ENCODE measurements around the gene MACROD1. TPM values are rescaled to one million over a fixed set of nuclear protein-coding genes. Genes with fewer than 3 reads are reported as not detected.

The MACROD1 gene
- polyA plus RNA-seq, 4 donors: 13.1 to 137 (median 17.8) TPM

DNA sequence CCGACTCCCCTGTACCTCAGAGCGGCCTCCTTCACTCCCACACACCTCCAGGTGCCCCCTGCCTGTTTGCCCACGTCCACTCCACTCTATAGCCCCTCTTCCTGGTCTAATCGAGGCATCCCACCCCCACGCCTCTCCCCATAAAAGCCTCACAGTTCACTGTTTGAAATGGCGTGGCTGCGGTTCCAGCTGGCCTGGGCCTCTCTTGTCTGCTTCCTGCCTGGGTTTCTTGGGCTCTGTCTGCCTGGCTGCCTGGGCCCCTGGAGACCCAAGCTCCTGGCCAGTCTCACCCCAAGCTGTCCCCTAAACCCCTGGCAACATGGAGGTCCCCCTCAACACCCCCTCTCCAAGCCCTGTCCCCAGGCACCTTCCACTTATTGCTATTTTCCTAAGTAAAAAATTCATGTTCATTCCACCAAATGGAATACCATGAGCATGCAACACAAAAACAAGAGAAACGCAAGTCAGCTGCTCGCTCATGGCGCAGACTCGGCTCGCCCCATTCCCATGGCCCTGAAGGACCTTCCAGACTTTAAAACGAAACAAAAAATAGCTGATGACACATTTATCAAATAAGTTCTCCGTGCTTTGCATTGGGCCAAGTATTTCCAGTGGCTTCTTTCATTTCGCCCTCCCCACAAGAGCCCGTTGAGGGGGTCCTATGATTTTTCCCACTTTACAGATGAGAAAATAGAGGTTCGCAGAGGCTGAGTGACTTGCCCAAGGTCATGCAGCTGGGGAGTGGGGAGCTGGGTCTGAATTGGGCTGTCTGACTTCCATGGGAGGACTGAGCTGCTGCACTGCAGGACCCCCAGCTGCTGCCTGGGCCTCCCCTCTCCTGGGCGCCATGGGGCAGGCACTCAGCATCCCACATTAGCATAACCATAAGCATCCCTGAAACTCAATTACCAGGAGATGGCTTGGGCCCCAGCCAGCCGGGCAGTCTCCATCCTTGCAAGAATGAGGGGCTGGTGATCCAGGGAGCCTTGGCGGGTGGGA lies 141.9 kb downstream of the MACROD1 start:
- DNase-seq (no peak), FAIRE-seq (no peak)
- peaks cover 0 to 12% (median 0%) of the 10 kb centered on the region in 3 donors for H3K4me1 ChIP-seq (ENCODE audit: control insufficient read depth in 3 of 3, insufficient read depth in 2 of 3, low read depth in 1 of 3, low read length in 2 of 3)
- peak overlapping the region in 1 of 3 donors; percentile 23 for H3K27ac ChIP-seq (ENCODE audit: low read depth in 1 of 3, low read length in 2 of 3)
- no peaks in the 10 kb centered on the region for H3K36me3 ChIP-seq (ENCODE audit: control insufficient read depth in 3 of 3, insufficient read depth in 2 of 3, low read depth in 1 of 3, low read length in 3 of 3)
- no peak overlapping the region for H3K4me3 ChIP-seq (ENCODE audit: low read depth in 1 of 3, low read length in 3 of 3)
- H3K27me3 ChIP-seq (ENCODE audit: control insufficient read depth in 3 of 3, insufficient read depth in 3 of 3, low read length in 3 of 3): peaks cover 0 to 6% (median 0%) of the 10 kb centered on the region in 3 donors
- 79 to 92% (median 84%) methylated on average over 20 of the region's 20 CpGs for WGBS, 3 donors
- no peaks in the 10 kb centered on the region for H3K9me3 ChIP-seq (ENCODE audit: control insufficient read depth in 2 of 2, insufficient read depth in 1 of 2, low read depth in 1 of 2, low read length in 1 of 2)

DNA sequence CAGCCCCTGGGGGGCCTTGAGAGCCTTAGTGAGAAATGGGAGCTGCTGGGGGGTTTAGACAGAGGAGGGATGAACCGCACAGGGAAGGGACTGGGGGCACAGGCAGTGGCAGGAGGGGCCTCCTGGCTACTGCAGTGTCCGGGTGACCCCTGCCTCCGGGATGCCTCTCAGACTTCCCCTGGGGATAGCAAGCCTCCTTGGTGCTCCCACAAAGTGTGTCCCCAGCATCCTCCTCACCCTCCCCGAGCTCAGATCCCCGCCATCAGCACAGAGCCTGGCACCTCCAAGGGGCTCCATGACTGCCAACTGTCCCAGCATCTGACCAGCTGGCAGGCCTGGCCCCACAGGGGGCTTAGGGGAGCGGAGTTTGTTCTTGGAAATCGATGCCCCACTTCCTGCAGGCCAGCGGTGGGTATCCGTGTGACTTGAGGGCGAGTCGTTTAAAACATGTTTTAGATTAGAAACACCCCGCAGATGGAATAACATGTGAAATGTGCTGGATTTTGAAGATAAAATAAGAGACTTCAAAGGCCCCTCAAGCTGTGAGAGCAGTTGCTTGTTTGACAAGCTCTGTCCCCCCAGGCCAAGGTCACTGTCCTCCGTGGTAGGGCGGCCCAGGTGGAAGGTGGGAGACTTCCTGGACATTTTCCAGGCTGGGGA lies 143.7 kb downstream of the MACROD1 start:
- FAIRE-seq: no peak
- Histone ChIP-seq H3K4me1 (ENCODE audit: control insufficient read depth in 3 of 3, insufficient read depth in 2 of 3, low read depth in 1 of 3, low read length in 2 of 3) (peaks cover 0 to 2% (median 0%) of the 10 kb centered on the region in 3 donors), H3K27ac (ENCODE audit: low read depth in 1 of 3, low read length in 2 of 3) (no peak overlapping the region), H3K36me3 (ENCODE audit: control insufficient read depth in 3 of 3, insufficient read depth in 2 of 3, low read depth in 1 of 3, low read length in 3 of 3) (no peaks in the 10 kb centered on the region), H3K9me3 (ENCODE audit: control insufficient read depth in 2 of 2, insufficient read depth in 1 of 2, low read depth in 1 of 2, low read length in 1 of 2) (no peaks in the 10 kb centered on the region), H3K27me3 (ENCODE audit: control insufficient read depth in 3 of 3, insufficient read depth in 3 of 3, low read length in 3 of 3) (no peaks in the 10 kb centered on the region), H3K4me3 (ENCODE audit: low read depth in 1 of 3, low read length in 3 of 3) (no peak overlapping the region)
- 76 to 85% (median 83%) methylated on average over 11 to 14 of the region's 14 CpGs for WGBS, 3 donors
- DNase-seq: no peak

DNA sequence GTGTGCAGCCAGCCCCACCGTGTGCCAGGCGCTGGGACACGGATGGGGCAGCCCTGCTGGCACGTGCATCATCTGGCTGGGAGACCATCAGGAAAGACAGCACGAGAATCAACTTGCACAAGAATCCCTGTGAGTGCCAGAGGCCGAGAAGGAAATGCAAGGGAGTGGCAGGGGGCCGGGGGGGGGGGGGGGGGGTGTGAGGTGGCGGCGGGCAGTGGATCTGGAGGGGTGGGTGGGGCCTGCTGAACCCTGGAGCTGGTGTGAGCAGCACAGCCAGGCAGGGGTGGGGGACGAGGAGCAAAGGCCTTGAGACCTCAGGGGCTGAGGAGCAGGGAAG lies 144.2 kb downstream of the MACROD1 start:
- Histone ChIP-seq H3K4me3 (ENCODE audit: low read depth in 1 of 3, low read length in 3 of 3) (no peak overlapping the region), H3K27ac (ENCODE audit: low read depth in 1 of 3, low read length in 2 of 3) (no peak overlapping the region), H3K27me3 (ENCODE audit: control insufficient read depth in 3 of 3, insufficient read depth in 3 of 3, low read length in 3 of 3) (no peaks in the 10 kb centered on the region), H3K4me1 (ENCODE audit: control insufficient read depth in 3 of 3, insufficient read depth in 2 of 3, low read depth in 1 of 3, low read length in 2 of 3) (peaks cover 0 to 2% (median 0%) of the 10 kb centered on the region in 3 donors), H3K36me3 (ENCODE audit: control insufficient read depth in 3 of 3, insufficient read depth in 2 of 3, low read depth in 1 of 3, low read length in 3 of 3) (no peaks in the 10 kb centered on the region), H3K9me3 (ENCODE audit: control insufficient read depth in 2 of 2, insufficient read depth in 1 of 2, low read depth in 1 of 2, low read length in 1 of 2) (no peaks in the 10 kb centered on the region)
- FAIRE-seq: no peak
- WGBS, 3 donors: 36 to 57% (median 48%) methylated on average over 7 to 10 of the region's 10 CpGs
- no peak for DNase-seq

DNA sequence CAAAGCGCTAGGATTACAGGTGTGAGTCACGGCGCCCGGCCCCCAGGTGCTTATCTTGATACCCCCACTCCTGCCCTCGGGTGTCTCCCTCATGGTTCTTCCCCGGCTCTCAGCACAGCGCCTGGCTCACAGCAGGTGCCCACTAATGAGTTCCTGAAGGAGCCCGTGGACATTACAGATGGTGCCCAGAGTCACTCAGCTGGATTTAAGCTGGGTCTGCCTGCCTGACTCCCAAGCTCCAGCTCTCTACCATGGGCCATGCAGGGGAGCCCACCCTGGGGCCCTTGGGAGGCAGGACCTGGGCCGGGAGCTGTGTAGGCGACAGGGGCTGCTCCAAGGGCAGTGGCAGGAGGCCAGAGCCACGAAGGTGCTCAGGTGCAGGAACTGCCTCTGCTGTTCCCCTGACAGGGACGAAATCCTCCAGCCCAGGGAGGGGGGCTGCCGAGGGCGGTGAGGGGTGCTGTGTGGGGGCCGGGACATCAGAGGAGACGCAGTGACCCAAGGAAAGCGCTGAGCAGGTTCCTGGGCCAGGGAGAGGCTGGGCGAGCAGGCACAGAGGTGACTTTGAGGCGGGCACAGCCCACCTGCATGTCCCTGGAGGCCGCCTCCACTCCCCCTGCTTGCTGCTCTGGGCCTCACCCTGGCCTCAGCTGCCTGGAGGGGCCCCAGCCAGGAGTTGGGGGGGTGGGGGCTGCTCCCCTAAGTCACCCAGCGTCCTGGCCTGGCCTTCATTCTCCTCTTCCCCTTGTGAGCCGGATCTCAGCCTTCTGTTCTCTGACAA lies 144.7 kb downstream of the MACROD1 start:
- no peak for FAIRE-seq
- H3K9me3 ChIP-seq (ENCODE audit: control insufficient read depth in 2 of 2, insufficient read depth in 1 of 2, low read depth in 1 of 2, low read length in 1 of 2): no peaks in the 10 kb centered on the region
- no peaks in the 10 kb centered on the region for H3K36me3 ChIP-seq (ENCODE audit: control insufficient read depth in 3 of 3, insufficient read depth in 2 of 3, low read depth in 1 of 3, low read length in 3 of 3)
- no peak for DNase-seq
- H3K4me1 ChIP-seq (ENCODE audit: control insufficient read depth in 3 of 3, insufficient read depth in 2 of 3, low read depth in 1 of 3, low read length in 2 of 3): peaks cover 0 to 2% (median 0%) of the 10 kb centered on the region in 3 donors
- WGBS, 3 donors: 72 to 81% (median 81%) methylated on average over 21 to 22 of the region's 22 CpGs
- H3K27ac ChIP-seq (ENCODE audit: low read depth in 1 of 3, low read length in 2 of 3): no peak overlapping the region
- no peaks in the 10 kb centered on the region for H3K27me3 ChIP-seq (ENCODE audit: control insufficient read depth in 3 of 3, insufficient read depth in 3 of 3, low read length in 3 of 3)
- H3K4me3 ChIP-seq (ENCODE audit: low read depth in 1 of 3, low read length in 3 of 3): no peak overlapping the region

DNA sequence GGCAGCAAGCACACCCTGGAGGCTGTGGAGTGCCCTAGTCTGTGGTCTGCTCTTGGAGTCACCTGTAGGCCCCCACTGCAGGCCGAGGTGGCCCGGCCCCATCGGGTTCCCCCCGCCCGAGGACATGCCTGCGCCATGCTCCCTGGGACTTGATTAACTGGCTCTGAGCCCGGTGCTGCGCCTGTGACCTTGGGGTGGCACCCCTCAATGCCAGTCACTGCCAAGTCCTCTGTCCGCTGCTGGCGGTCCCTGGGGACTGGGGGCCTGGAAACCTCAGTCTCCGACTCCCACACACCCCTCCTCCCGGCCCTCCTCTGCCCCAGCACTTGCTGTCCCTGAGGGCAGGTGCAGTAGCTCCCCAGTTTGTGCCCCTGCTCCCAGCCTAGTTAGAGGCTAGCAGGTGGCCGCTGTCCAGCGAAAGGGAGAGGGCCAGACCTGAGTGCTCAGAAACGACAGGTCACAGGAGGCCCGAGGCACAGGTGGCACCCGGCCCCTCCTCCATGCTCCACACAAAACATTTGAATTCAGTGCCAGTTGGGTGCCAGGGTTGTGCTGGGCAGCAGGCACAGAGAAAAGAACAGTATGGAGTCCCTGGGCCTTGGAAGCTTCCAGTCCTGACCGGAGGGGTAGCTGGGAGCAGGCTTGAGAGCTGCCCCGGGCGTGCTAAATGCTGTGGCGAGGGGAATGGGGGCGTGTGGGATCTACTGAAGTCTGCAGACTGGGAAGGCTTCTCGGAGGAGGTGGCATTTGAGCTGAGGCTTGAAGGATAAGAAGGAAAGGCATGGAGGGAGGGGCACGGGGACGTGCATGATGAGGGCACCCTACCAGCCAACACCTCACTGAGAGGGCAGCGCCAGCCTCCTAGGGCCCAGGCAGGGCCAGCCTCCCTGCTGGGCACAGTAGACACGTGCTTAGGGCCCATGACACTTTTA lies 146.5 kb downstream of the MACROD1 start:
- no peak for FAIRE-seq
- Histone ChIP-seq H3K27me3 (ENCODE audit: control insufficient read depth in 3 of 3, insufficient read depth in 3 of 3, low read length in 3 of 3) (no peaks in the 10 kb centered on the region), H3K9me3 (ENCODE audit: control insufficient read depth in 2 of 2, insufficient read depth in 1 of 2, low read depth in 1 of 2, low read length in 1 of 2) (no peaks in the 10 kb centered on the region), H3K27ac (ENCODE audit: low read depth in 1 of 3, low read length in 2 of 3) (no peak overlapping the region), H3K4me1 (ENCODE audit: control insufficient read depth in 3 of 3, insufficient read depth in 2 of 3, low read depth in 1 of 3, low read length in 2 of 3) (peaks cover 0 to 2% (median 0%) of the 10 kb centered on the region in 3 donors), H3K4me3 (ENCODE audit: low read depth in 1 of 3, low read length in 3 of 3) (no peak overlapping the region), H3K36me3 (ENCODE audit: control insufficient read depth in 3 of 3, insufficient read depth in 2 of 3, low read depth in 1 of 3, low read length in 3 of 3) (no peaks in the 10 kb centered on the region)
- WGBS, 3 donors: 39 to 78% (median 54%) methylated on average over 27 of the region's 27 CpGs
- DNase-seq: no peak

DNA sequence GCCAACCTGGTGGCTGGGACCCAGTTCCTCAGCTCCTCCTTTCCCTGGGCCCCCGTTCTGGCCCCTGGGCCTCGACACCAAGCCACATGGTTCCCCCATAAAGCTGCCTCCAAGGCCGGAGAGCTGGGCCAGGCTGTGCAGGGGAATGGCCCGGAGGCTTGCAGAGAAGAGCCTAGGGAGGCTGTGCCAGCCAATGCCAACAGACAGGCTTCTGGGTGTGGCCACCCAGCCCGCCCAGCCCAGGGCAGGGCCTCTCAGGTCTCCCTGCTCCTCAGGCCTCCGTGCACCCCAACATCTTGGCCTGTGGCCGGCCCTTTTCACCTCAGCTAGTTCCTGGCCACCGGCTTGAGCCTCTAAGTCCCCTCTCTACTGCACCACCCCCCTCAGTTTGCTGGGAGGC lies 147.6 kb downstream of the MACROD1 start:
- 19 to 75% (median 34%) methylated on average over 6 to 8 of the region's 8 CpGs for WGBS, 3 donors
- Histone ChIP-seq H3K27ac (ENCODE audit: low read depth in 1 of 3, low read length in 2 of 3) (no peak overlapping the region), H3K27me3 (ENCODE audit: control insufficient read depth in 3 of 3, insufficient read depth in 3 of 3, low read length in 3 of 3) (no peaks in the 10 kb centered on the region), H3K4me1 (ENCODE audit: control insufficient read depth in 3 of 3, insufficient read depth in 2 of 3, low read depth in 1 of 3, low read length in 2 of 3) (peaks cover 0 to 2% (median 0%) of the 10 kb centered on the region in 3 donors), H3K36me3 (ENCODE audit: control insufficient read depth in 3 of 3, insufficient read depth in 2 of 3, low read depth in 1 of 3, low read length in 3 of 3) (peaks cover 0 to under 1% (median 0%) of the 10 kb centered on the region in 3 donors), H3K9me3 (ENCODE audit: control insufficient read depth in 2 of 2, insufficient read depth in 1 of 2, low read depth in 1 of 2, low read length in 1 of 2) (no peaks in the 10 kb centered on the region), H3K4me3 (ENCODE audit: low read depth in 1 of 3, low read length in 3 of 3) (no peak overlapping the region)
- FAIRE-seq (no peak), DNase-seq (peak in 1 of 2 donors; percentile 38)

DNA sequence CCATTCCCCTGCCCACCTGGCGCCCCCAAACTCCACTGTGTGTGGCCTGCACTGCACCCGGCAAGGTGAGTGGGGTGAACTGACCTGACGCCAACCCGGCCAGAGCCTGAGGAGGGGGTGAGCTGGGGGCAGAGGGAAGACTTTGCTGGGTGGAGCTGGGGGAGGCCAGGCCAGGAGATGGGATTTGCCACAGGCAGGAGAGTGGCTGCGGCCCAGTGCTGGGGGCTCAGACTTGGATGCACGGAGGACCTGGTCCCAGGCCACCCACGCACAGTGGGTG lies 148.0 kb downstream of the MACROD1 start:
- Histone ChIP-seq H3K36me3 (ENCODE audit: control insufficient read depth in 3 of 3, insufficient read depth in 2 of 3, low read depth in 1 of 3, low read length in 3 of 3) (peaks cover 0 to 2% (median 0%) of the 10 kb centered on the region in 3 donors), H3K4me1 (ENCODE audit: control insufficient read depth in 3 of 3, insufficient read depth in 2 of 3, low read depth in 1 of 3, low read length in 2 of 3) (peaks cover 0 to 2% (median 0%) of the 10 kb centered on the region in 3 donors), H3K4me3 (ENCODE audit: low read depth in 1 of 3, low read length in 3 of 3) (no peak overlapping the region), H3K9me3 (ENCODE audit: control insufficient read depth in 2 of 2, insufficient read depth in 1 of 2, low read depth in 1 of 2, low read length in 1 of 2) (no peaks in the 10 kb centered on the region), H3K27ac (ENCODE audit: low read depth in 1 of 3, low read length in 2 of 3) (no peak overlapping the region), H3K27me3 (ENCODE audit: control insufficient read depth in 3 of 3, insufficient read depth in 3 of 3, low read length in 3 of 3) (no peaks in the 10 kb centered on the region)
- WGBS, 3 donors: 42 to 88% (median 57%) methylated on average over 6 to 7 of the region's 7 CpGs
- DNase-seq (no peak), FAIRE-seq (no peak)
